Dendritic cell treated with granulocyte-macrophage colony-stimulating factor and Interleukin-4, amounts not matched to agents 40 ng/mL and 50 ng/mL, for 4 days (primary cell): ENCODE data around the gene ZNF500.

ENCODE experiments used
- H3K27ac Mint-ChIP-seq: one replicate; pipeline ENCODE4 v1.8.0; 2022; ENCODE audit warnings: mild to moderate bottlenecking, mixed read lengths
- H3K27me3 Mint-ChIP-seq: one replicate; pipeline ENCODE4 v1.8.0; 2022; ENCODE audit warnings: mild to moderate bottlenecking, mixed read lengths
- H3K36me3 Mint-ChIP-seq: one replicate; pipeline ENCODE4 v1.8.0; 2022; ENCODE audit warnings: low read depth, mixed read lengths
- H3K4me1 Mint-ChIP-seq: one replicate; pipeline ENCODE4 v1.8.0; 2022; ENCODE audit warnings: low read depth, mixed read lengths
- H3K4me3 Mint-ChIP-seq: one replicate; pipeline ENCODE4 v1.8.0; 2022; ENCODE audit warnings: mild to moderate bottlenecking, moderate library complexity, mixed read lengths
- H3K9me3 Mint-ChIP-seq: one replicate; pipeline ENCODE4 v1.8.0; 2022; ENCODE audit warnings: mixed read lengths
- intact Hi-C: fragments of 100-400 bp; cut with micrococcal nuclease; formaldehyde crosslinking; loops from one replicate; pipeline ENCODE4 v1.15.0; 2022

ZNF500 gene

GRCh38 chr16:4801051-4801961 lies 34.3 kb upstream of the ZNF500 start:
- intact Hi-C loops: loop anchor here (5.0 kb wide), 1 partner anchor 46 kb away; the partner anchor contains the start of genes GLYR1 and UBN1
- Mint-ChIP-seq H3K27ac (peak overlapping the region; percentile 97), H3K9me3 (no peaks in the 10 kb centered on the region), H3K4me1 (peaks cover 63% of the 10 kb centered on the region), H3K36me3 (peaks cover 86% of the 10 kb centered on the region), H3K4me3 (peak overlapping the region; percentile 92), H3K27me3 (no peaks in the 10 kb centered on the region)

- peak overlapping the region; percentile 92 for H3K4me3 Mint-ChIP-seq
- H3K27me3 Mint-ChIP-seq: no peaks in the 10 kb centered on the region
- intact Hi-C loops: loop anchor here (5.0 kb wide), 1 partner anchor 47 kb away; the partner anchor contains the start of genes GLYR1 and UBN1
- H3K9me3 Mint-ChIP-seq: no peaks in the 10 kb centered on the region
- peaks cover 87% of the 10 kb centered on the region for H3K36me3 Mint-ChIP-seq
- H3K27ac Mint-ChIP-seq: peak overlapping the region; percentile 97
- H3K4me1 Mint-ChIP-seq: peaks cover 56% of the 10 kb centered on the region
Observed at GRCh38 chr16:4800290-4801041, 33.5 kb upstream of the ZNF500 start.

GRCh38 chr16:4799171-4799855 lies 32.4 kb upstream of the ZNF500 start:
- peaks cover 82% of the 10 kb centered on the region for H3K36me3 Mint-ChIP-seq
- H3K27me3 Mint-ChIP-seq: no peaks in the 10 kb centered on the region
- H3K9me3 Mint-ChIP-seq: no peaks in the 10 kb centered on the region
- H3K27ac Mint-ChIP-seq: peak overlapping the region; percentile 18
- intact Hi-C loops: no loop called here
- H3K4me3 Mint-ChIP-seq: no peak overlapping the region
- H3K4me1 Mint-ChIP-seq: peaks cover 44% of the 10 kb centered on the region

GRCh38 chr16:4798456-4798855 lies 31.5 kb upstream of the ZNF500 start:
- intact Hi-C loops: no loop called here
- no peaks in the 10 kb centered on the region for H3K27me3 Mint-ChIP-seq

GRCh38 chr16:4797805-4798252 lies 30.9 kb upstream of the ZNF500 start:
- Mint-ChIP-seq H3K27me3 (no peaks in the 10 kb centered on the region), H3K27ac (no peak overlapping the region), H3K4me3 (no peak overlapping the region), H3K4me1 (peaks cover 35% of the 10 kb centered on the region), H3K36me3 (peaks cover 74% of the 10 kb centered on the region), H3K9me3 (no peaks in the 10 kb centered on the region)
- intact Hi-C loops: no loop called here

More at GRCh38 chr16:4798456-4798855, 31.5 kb upstream of the ZNF500 start:
- Mint-ChIP-seq H3K9me3 (no peaks in the 10 kb centered on the region), H3K4me1 (peaks cover 35% of the 10 kb centered on the region), H3K27ac (peak overlapping the region; percentile 18), H3K36me3 (peaks cover 74% of the 10 kb centered on the region), H3K4me3 (no peak overlapping the region)

DNA sequence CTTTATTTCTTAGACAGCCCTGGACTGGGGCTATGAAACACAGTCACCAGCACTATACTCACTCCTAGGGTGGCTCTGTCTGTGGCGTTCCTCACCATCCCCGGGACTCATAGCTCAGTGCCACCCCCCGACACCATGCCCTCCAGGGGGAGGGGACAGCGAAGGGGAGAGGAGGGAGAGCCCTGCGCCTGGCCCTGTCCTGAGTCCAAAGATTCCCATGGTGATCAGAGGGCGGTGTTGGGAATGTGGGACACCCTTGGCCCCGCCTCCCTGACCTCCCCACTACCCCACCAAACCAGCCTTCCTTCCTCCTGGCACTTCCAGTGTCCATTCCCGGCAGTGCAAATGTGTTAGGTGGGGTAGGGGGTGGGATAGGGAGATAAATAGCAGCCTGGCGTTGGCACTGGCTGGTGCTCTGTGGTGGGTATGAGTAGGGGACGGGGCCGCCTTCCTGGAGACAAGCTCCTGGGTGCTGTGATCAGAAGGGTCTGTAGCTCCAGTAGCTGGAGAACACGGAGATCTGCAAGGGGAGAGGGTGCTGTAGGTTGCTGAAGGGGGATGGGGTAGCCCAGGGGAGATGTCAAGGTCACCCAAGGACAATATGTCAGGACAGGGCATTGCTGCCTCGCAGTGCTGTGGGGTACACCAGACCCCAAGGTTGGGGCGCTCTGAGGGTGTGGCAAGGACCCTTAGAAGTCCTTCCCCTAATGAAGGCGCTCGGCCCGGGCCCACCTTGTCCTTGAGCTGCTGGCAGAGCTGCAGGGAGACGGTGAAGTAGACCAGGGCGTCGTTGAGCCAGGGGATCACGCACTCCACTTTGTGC lies 30.2 kb upstream of the ZNF500 start:
- H3K9me3 Mint-ChIP-seq: no peaks in the 10 kb centered on the region
- H3K4me1 Mint-ChIP-seq: peaks cover 35% of the 10 kb centered on the region
- peaks cover 73% of the 10 kb centered on the region for H3K36me3 Mint-ChIP-seq
- H3K27me3 Mint-ChIP-seq: no peaks in the 10 kb centered on the region
- H3K27ac Mint-ChIP-seq: peak overlapping the region; percentile 49
- intact Hi-C loops: no loop called here
- H3K4me3 Mint-ChIP-seq: no peak overlapping the region

DNA sequence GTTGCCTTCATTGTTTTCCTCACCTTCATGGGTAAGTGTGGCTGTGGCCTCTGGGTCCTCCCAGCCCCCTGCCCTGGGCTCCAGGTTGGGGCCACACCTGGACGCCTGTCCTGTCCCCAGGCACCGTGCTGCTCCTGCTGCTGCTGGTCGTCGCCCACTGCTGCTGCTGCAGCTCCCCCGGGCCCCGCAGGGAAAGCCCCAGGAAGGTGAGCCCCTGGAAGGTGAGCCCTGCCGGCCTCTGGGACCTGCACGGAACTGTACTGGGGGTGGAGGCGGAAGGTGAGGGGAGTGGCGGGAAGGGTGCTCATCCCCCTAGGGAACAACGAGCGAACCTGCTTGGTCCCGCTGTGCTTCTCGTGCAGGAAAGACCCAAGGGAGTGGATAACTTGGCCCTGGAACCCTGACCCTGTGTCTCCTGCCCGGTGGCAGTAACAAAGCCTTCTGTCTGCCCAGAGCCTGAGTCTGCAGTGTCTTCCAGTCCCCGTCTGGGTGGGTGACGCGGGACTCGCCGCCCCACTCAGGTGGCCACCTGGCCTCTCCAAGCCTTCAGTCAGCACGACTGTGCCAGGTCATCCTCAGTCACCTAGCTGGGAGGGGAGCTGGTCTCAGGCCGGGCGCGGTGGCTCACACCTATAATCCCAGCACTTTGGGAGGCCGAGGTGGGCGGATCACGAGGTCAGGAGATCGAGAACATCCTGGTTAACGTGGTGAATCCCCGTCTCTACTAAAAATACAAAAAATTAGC lies 29.0 kb upstream of the ZNF500 start:
- intact Hi-C loops: no loop called here
- Mint-ChIP-seq H3K9me3 (no peaks in the 10 kb centered on the region), H3K4me1 (peaks cover 25% of the 10 kb centered on the region), H3K27ac (no peak overlapping the region), H3K36me3 (peaks cover 61% of the 10 kb centered on the region), H3K27me3 (no peaks in the 10 kb centered on the region), H3K4me3 (no peak overlapping the region)

- Mint-ChIP-seq H3K4me3 (no peak within 1 kb of the TSS), H3K36me3 (peaks cover 54% of the 10 kb centered on the region), H3K4me1 (peaks cover 18% of the 10 kb centered on the region), H3K27ac (no peak within 1 kb of the TSS), H3K9me3 (no peaks in the 10 kb centered on the region), H3K27me3 (no peaks in the 10 kb centered on the region)
- intact Hi-C loops: no loop called here
Observed at GRCh38 chr16:4795181-4795827, 28.3 kb upstream of the ZNF500 start, which contains the start of gene SMIM22. Gene SMIM22 (plus strand): TSS chr16:4795369. CDS start chr16:4795735, 366 bp downstream.

- intact Hi-C loops: no loop called here
- Mint-ChIP-seq H3K36me3 (peaks cover 31% of the 10 kb centered on the region), H3K4me3 (no peak overlapping the region), H3K27ac (no peak overlapping the region), H3K9me3 (no peaks in the 10 kb centered on the region), H3K4me1 (no peaks in the 10 kb centered on the region), H3K27me3 (peaks cover 6% of the 10 kb centered on the region)
Observed at GRCh38 chr16:4792951-4793513, 26.1 kb upstream of the ZNF500 start.

- Mint-ChIP-seq H3K36me3 (peaks cover 10% of the 10 kb centered on the region), H3K4me3 (no peak overlapping the region), H3K4me1 (no peaks in the 10 kb centered on the region), H3K27me3 (peaks cover 9% of the 10 kb centered on the region), H3K9me3 (no peaks in the 10 kb centered on the region), H3K27ac (no peak overlapping the region)
- intact Hi-C loops: no loop called here
Observed at GRCh38 chr16:4790871-4791270, 23.9 kb upstream of the ZNF500 start.

GRCh38 chr16:4790261-4790660 lies 23.3 kb upstream of the ZNF500 start:
- H3K27ac Mint-ChIP-seq: no peak overlapping the region

GRCh38 chr16:4788910-4789309 lies 21.9 kb upstream of the ZNF500 start:
- Mint-ChIP-seq H3K9me3 (no peaks in the 10 kb centered on the region), H3K27ac (no peak overlapping the region), H3K36me3 (no peaks in the 10 kb centered on the region), H3K4me1 (no peaks in the 10 kb centered on the region), H3K27me3 (peaks cover 9% of the 10 kb centered on the region), H3K4me3 (no peak overlapping the region)
- intact Hi-C loops: no loop called here

More at GRCh38 chr16:4790261-4790660, 23.3 kb upstream of the ZNF500 start:
- H3K9me3 Mint-ChIP-seq: no peaks in the 10 kb centered on the region
- H3K36me3 Mint-ChIP-seq: peaks cover 4% of the 10 kb centered on the region
- H3K4me1 Mint-ChIP-seq: no peaks in the 10 kb centered on the region
- H3K4me3 Mint-ChIP-seq: no peak overlapping the region
- intact Hi-C loops: no loop called here
- peaks cover 9% of the 10 kb centered on the region for H3K27me3 Mint-ChIP-seq
